Liver (tissue), 3 donors: ENCODE data around the gene TSPYL6.

ENCODE experiments used
- GABPA ChIP-seq, 2 donors: IDR thresholded peaks in 1 of 2; conservative IDR thresholded peaks in 1 of 2; 2 replicates each; pipeline ENCODE4 v1.6.1; 2016; ENCODE audit warnings: antibody characterized with exemption in 2 of 2, mild to moderate bottlenecking in 1 of 2, moderate library complexity in 1 of 2
- HNF4G ChIP-seq: IDR thresholded peaks from 2 replicates; pipeline ENCODE4 v1.6.1; 2016; ENCODE audit warnings: antibody characterized with exemption
- JUND ChIP-seq, 2 donors: IDR thresholded peaks; 2 replicates each; pipeline ENCODE4 v1.6.1; 2016; ENCODE audit warnings: antibody characterized with exemption in 2 of 2
- NR2F2 ChIP-seq: IDR thresholded peaks from 2 replicates; pipeline ENCODE4 v1.6.1; 2016; ENCODE audit warnings: antibody characterized with exemption
- RAD21 ChIP-seq, 2 donors: IDR thresholded peaks; 2 replicates each; pipeline ENCODE4 v1.6.1; 2016; ENCODE audit warnings: antibody characterized with exemption in 2 of 2, mild to moderate bottlenecking in 2 of 2
- RXRA ChIP-seq, 2 donors: IDR thresholded peaks; 2 replicates each; pipeline ENCODE4 v1.6.1; 2017 to 2018; ENCODE audit warnings: antibody characterized with exemption in 2 of 2, mild to moderate bottlenecking in 1 of 2
- SP1 ChIP-seq: IDR thresholded peaks from 2 replicates; pipeline ENCODE4 v1.6.1; 2018; ENCODE audit warnings: antibody characterized with exemption, mild to moderate bottlenecking
- TAF1 ChIP-seq: conservative IDR thresholded peaks from 2 replicates; pipeline ENCODE4 v1.6.1; 2016; ENCODE audit warnings: antibody characterized with exemption, mild to moderate bottlenecking
- YY1 ChIP-seq: IDR thresholded peaks from 2 replicates; pipeline ENCODE4 v1.6.1; 2016; ENCODE audit warnings: antibody characterized with exemption, mild to moderate bottlenecking
- TF ChIP-seq, protein P1 (sequence below): fragments of 150-350 bp; IDR thresholded peaks from 2 replicates; pipeline ENCODE4 v1.5.1; 2017; ENCODE audit warnings: improper control_type of control experiment, low read depth, low read length; ENCODE audit not compliant: missing input control
- TF ChIP-seq, protein P2 (sequence below): IDR thresholded peaks from 2 replicates; pipeline ENCODE4 v1.6.1; 2016; ENCODE audit warnings: antibody characterized with exemption
- TF ChIP-seq, protein P3 (sequence below): IDR thresholded peaks from 2 replicates; pipeline ENCODE4 v1.6.1; 2016; ENCODE audit warnings: antibody characterized with exemption
- TF ChIP-seq, protein P4 (sequence below): IDR thresholded peaks from 2 replicates; pipeline ENCODE4 v1.6.1; 2016; ENCODE audit warnings: antibody characterized with exemption, mild to moderate bottlenecking
- donor health status: healthy.
- donor health status: healthy.

DNA sequence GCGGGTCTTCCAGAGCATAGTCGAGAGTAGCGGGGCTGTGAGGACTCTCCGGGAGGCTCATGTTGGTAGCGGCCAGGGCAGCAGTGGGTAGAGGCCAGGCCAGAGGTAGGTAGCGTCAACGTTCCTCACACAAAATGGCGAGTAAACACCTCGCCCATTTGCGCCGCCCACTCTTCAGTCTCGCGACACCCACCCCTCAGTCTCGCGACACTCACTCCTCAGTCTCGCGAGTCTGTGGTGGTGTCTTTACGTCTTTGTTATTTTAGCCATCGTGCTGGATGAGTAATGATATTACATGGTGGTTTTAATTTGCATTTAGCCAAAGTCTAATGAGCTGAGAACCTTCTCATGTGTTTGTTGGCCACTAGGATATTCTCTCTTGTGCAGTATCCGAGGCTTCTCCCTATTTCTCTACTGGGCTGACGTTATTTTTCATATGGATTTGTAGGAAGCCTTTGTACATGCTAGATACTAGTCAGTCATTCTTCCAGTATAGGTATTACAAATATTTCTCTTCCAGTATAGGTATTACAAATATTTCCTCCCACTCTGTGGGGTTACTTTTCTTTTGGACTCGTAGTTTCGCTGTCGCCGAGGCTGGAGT lies at the start of gene TSPYL6:
- TF ChIP-seq, protein P1, sequence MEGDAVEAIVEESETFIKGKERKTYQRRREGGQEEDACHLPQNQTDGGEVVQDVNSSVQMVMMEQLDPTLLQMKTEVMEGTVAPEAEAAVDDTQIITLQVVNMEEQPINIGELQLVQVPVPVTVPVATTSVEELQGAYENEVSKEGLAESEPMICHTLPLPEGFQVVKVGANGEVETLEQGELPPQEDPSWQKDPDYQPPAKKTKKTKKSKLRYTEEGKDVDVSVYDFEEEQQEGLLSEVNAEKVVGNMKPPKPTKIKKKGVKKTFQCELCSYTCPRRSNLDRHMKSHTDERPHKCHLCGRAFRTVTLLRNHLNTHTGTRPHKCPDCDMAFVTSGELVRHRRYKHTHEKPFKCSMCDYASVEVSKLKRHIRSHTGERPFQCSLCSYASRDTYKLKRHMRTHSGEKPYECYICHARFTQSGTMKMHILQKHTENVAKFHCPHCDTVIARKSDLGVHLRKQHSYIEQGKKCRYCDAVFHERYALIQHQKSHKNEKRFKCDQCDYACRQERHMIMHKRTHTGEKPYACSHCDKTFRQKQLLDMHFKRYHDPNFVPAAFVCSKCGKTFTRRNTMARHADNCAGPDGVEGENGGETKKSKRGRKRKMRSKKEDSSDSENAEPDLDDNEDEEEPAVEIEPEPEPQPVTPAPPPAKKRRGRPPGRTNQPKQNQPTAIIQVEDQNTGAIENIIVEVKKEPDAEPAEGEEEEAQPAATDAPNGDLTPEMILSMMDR = no peak
- TF ChIP-seq SP1 = no peak
- no peak for TF ChIP-seq TAF1
- TF ChIP-seq YY1 = no peak
- TF ChIP-seq, protein P2, sequence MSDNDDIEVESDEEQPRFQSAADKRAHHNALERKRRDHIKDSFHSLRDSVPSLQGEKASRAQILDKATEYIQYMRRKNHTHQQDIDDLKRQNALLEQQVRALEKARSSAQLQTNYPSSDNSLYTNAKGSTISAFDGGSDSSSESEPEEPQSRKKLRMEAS = no peak
- TF ChIP-seq RXRA (IDR thresholded peaks at IDR 0.05) = no peak
- no peak for TF ChIP-seq NR2F2
- TF ChIP-seq GABPA (IDR thresholded peaks at IDR 0.05 in 1 of 2, conservative IDR thresholded peaks at IDR 0.05 in 1 of 2) = no peak
- TF ChIP-seq, protein P3, sequence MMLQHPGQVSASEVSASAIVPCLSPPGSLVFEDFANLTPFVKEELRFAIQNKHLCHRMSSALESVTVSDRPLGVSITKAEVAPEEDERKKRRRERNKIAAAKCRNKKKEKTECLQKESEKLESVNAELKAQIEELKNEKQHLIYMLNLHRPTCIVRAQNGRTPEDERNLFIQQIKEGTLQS = no peak
- TF ChIP-seq, protein P4, sequence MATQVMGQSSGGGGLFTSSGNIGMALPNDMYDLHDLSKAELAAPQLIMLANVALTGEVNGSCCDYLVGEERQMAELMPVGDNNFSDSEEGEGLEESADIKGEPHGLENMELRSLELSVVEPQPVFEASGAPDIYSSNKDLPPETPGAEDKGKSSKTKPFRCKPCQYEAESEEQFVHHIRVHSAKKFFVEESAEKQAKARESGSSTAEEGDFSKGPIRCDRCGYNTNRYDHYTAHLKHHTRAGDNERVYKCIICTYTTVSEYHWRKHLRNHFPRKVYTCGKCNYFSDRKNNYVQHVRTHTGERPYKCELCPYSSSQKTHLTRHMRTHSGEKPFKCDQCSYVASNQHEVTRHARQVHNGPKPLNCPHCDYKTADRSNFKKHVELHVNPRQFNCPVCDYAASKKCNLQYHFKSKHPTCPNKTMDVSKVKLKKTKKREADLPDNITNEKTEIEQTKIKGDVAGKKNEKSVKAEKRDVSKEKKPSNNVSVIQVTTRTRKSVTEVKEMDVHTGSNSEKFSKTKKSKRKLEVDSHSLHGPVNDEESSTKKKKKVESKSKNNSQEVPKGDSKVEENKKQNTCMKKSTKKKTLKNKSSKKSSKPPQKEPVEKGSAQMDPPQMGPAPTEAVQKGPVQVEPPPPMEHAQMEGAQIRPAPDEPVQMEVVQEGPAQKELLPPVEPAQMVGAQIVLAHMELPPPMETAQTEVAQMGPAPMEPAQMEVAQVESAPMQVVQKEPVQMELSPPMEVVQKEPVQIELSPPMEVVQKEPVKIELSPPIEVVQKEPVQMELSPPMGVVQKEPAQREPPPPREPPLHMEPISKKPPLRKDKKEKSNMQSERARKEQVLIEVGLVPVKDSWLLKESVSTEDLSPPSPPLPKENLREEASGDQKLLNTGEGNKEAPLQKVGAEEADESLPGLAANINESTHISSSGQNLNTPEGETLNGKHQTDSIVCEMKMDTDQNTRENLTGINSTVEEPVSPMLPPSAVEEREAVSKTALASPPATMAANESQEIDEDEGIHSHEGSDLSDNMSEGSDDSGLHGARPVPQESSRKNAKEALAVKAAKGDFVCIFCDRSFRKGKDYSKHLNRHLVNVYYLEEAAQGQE = no peak
- no peak for TF ChIP-seq JUND (IDR thresholded peaks at IDR 0.05)
- TF ChIP-seq HNF4G = no peak
- no peak for TF ChIP-seq RAD21 (IDR thresholded peaks at IDR 0.05)
